Keratinocyte (primary cell): ENCODE measurements around the gene SUZ12.
"Not testable (repeated sequence)": the region's sequence is repeated elsewhere in the genome, so short reads cannot be mapped to it uniquely, and the experiment has no call there.

Experiments
- EZH2 ChIP-seq: IDR thresholded peaks from one replicate; pipeline ENCODE4 v1.6.1; 2012; ENCODE audit warnings: inconsistent platforms, mild to moderate bottlenecking, low read length, moderate library complexity
- TF ChIP-seq, protein P1 (sequence below), 3 experiments: IDR thresholded peaks in 1 of 3; conservative IDR thresholded peaks in 1 of 3; optimal IDR thresholded peaks in 1 of 3; 2 replicates in 2 of 3; 3 replicates in 1 of 3; pipeline versions ENCODE3 to v1.5.1; 2011; ENCODE audit warnings: low read length in 3 of 3, mild to moderate bottlenecking in 3 of 3, moderate library complexity in 2 of 3, control low read depth in 1 of 3, inconsistent platforms in 1 of 3; ENCODE audit not compliant: insufficient read depth in 2 of 3; ENCODE audit errors: extremely low read depth in 1 of 3

DNA sequence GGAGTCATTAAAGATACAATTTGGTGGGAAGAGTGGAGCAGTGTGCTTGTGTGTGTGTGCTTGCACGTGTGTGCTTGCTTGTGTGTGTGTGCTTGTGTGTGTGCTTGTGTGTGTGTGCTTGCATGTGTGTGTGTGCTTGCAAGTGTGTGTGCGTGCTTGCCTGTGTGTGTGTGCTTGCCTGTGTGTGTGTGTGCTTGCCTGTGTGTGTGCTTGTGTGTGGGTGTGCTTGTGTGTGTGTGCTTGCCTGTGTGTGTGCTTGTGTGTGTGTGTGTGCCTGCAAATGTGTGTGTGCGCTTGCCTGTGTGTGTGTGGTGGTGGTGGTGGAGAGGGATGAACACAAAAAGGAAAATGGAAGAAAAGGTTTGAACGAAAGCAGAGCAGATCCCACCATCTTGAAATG, 90.5 kb downstream of the SUZ12 start:
- TF ChIP-seq, protein P1, sequence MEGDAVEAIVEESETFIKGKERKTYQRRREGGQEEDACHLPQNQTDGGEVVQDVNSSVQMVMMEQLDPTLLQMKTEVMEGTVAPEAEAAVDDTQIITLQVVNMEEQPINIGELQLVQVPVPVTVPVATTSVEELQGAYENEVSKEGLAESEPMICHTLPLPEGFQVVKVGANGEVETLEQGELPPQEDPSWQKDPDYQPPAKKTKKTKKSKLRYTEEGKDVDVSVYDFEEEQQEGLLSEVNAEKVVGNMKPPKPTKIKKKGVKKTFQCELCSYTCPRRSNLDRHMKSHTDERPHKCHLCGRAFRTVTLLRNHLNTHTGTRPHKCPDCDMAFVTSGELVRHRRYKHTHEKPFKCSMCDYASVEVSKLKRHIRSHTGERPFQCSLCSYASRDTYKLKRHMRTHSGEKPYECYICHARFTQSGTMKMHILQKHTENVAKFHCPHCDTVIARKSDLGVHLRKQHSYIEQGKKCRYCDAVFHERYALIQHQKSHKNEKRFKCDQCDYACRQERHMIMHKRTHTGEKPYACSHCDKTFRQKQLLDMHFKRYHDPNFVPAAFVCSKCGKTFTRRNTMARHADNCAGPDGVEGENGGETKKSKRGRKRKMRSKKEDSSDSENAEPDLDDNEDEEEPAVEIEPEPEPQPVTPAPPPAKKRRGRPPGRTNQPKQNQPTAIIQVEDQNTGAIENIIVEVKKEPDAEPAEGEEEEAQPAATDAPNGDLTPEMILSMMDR (optimal IDR thresholded peaks at IDR 0.05 in 1 of 3, IDR thresholded peaks at IDR 0.05 in 1 of 3, conservative IDR thresholded peaks at IDR 0.05 in 1 of 3; ENCODE audit: extremely low read depth in 1 of 3, insufficient read depth in 2 of 3, low read length in 3 of 3), result not testable (repeated sequence)
- not testable (repeated sequence) for TF ChIP-seq EZH2
